Measurements from ENCODE around the gene ACTN4.

ACTN4 gene

GRCh38 chr19:38737921-38738737, 90.7 kb downstream of the ACTN4 start:
- DNase-seq (ENCODE audit: extremely low read depth, insufficient read length) = no peak
- no peaks in the 10 kb centered on the region for H3K27me3 ChIP-seq (replicated peaks; ENCODE audit: control insufficient read depth, insufficient read depth, low read length)
- TF ChIP-seq, protein P1, sequence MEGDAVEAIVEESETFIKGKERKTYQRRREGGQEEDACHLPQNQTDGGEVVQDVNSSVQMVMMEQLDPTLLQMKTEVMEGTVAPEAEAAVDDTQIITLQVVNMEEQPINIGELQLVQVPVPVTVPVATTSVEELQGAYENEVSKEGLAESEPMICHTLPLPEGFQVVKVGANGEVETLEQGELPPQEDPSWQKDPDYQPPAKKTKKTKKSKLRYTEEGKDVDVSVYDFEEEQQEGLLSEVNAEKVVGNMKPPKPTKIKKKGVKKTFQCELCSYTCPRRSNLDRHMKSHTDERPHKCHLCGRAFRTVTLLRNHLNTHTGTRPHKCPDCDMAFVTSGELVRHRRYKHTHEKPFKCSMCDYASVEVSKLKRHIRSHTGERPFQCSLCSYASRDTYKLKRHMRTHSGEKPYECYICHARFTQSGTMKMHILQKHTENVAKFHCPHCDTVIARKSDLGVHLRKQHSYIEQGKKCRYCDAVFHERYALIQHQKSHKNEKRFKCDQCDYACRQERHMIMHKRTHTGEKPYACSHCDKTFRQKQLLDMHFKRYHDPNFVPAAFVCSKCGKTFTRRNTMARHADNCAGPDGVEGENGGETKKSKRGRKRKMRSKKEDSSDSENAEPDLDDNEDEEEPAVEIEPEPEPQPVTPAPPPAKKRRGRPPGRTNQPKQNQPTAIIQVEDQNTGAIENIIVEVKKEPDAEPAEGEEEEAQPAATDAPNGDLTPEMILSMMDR (IDR thresholded peaks at IDR 0.05; ENCODE audit: insufficient read depth, low read length, poor library complexity, severe bottlenecking) = no peak
- no peaks in the 10 kb centered on the region for H3K36me3 ChIP-seq (ENCODE audit: control insufficient read depth, insufficient read depth, low read length)
- H3K4me3 ChIP-seq (replicated peaks; ENCODE audit: low read depth, low read length) = no peak overlapping the region

DNA sequence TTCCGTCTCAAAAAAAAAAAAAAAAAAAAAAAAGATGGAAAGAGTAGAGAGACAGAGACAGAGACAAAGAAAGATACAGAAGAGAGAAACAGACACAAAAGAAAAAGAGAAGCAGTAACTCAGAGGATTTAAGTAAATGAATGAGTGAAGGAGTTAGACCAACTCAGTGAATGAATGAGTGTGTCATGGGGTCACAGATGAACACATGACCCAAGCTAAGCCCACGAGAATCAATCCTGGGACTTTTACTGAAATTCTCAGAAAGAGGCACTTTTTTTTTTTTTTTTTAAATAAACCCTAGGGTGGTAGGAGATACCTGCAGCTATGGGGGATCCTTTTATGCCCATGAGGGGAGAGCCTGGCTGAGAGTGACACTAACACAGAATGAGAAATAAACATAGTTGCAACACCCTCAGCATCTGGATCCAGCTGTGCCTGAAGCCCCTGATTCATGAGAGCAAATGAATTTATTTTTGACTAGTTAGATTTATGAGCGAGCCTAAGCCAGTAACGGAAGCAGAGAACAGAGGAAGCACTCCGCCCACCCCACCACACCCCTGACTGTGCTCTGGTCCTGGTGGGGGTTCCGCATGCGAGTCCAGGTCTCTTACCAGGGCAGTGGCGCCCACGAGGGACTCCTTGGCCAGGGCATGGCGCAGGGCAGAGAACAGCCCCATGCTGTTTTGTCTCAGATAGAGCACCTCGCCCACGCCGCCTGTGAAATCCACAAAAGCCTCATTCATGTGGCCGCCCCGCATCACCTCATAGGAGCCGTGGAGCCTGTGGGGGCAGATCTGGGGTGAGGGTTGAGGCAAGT, 92.2 kb downstream of the ACTN4 start:
- no peak for DNase-seq (ENCODE audit: extremely low read depth, insufficient read length)
- Histone ChIP-seq H3K27me3 (replicated peaks; ENCODE audit: control insufficient read depth, insufficient read depth, low read length) (no peaks in the 10 kb centered on the region), H3K4me3 (replicated peaks; ENCODE audit: low read depth, low read length) (no peak overlapping the region), H3K36me3 (ENCODE audit: control insufficient read depth, insufficient read depth, low read length) (no peaks in the 10 kb centered on the region)
- TF ChIP-seq, protein P1 (IDR thresholded peaks at IDR 0.05; ENCODE audit: insufficient read depth, low read length, poor library complexity, severe bottlenecking) = no peak

GRCh38 chr19:38740257-38740592, 92.8 kb downstream of the ACTN4 start:
- Histone ChIP-seq H3K27me3 (replicated peaks; ENCODE audit: control insufficient read depth, insufficient read depth, low read length) (no peaks in the 10 kb centered on the region), H3K4me3 (replicated peaks; ENCODE audit: low read depth, low read length) (no peak overlapping the region), H3K36me3 (ENCODE audit: control insufficient read depth, insufficient read depth, low read length) (no peaks in the 10 kb centered on the region)
- DNase-seq (ENCODE audit: extremely low read depth, insufficient read length) = no peak
- TF ChIP-seq, protein P1 (IDR thresholded peaks at IDR 0.05; ENCODE audit: insufficient read depth, low read length, poor library complexity, severe bottlenecking) = no peak

DNA sequence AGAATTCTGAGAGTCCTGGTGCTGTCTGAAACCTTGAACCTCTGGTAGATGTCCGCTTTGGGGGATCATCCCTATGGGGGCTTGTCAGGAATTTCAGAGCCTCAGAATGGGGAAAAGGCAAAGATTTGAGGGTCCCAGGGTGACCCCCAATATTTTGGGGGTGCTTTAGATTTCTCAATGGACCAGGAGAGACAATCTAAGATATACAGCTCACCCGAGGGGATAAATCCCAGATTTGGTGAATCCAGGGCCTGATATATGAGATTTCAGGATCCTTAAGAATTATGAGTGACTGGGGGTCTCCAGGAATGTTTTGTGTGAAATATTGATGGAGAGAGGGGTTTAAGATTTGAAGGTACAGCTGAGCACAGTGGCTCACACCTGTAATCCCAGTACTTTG, 93.5 kb downstream of the ACTN4 start:
- no peak for DNase-seq (ENCODE audit: extremely low read depth, insufficient read length)

DNA sequence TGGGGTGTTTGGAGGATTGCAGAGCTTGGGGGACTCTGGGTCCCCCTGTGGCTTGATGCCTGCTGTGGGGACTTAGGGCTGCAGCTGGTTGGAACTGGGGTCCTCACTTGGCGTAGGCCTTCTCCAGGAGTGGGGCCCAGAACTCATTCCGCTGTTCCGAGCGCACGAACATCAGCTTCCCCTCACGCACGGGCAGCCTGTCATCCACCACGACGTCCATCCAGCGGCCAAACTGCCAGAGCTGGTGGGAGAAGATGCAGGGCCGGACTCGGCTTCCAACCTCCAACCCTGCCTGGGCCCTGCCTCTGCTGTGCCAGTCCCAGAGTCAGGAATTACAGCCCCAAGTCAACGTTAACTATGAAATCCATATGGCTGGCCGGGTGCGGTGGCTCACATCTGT, 94.2 kb downstream of the ACTN4 start:
- no peaks in the 10 kb centered on the region for H3K36me3 ChIP-seq (ENCODE audit: control insufficient read depth, insufficient read depth, low read length)
- H3K27me3 ChIP-seq (replicated peaks; ENCODE audit: control insufficient read depth, insufficient read depth, low read length) = no peaks in the 10 kb centered on the region
- H3K4me3 ChIP-seq (replicated peaks; ENCODE audit: low read depth, low read length) = no peak overlapping the region
- DNase-seq (ENCODE audit: extremely low read depth, insufficient read length) = no peak
- TF ChIP-seq, protein P1 (IDR thresholded peaks at IDR 0.05; ENCODE audit: insufficient read depth, low read length, poor library complexity, severe bottlenecking) = no peak

More for the DNA sequence above, 93.5 kb downstream of the ACTN4 start:
- TF ChIP-seq, protein P1 (IDR thresholded peaks at IDR 0.05; ENCODE audit: insufficient read depth, low read length, poor library complexity, severe bottlenecking) = no peak
- Histone ChIP-seq H3K27me3 (replicated peaks; ENCODE audit: control insufficient read depth, insufficient read depth, low read length) (no peaks in the 10 kb centered on the region), H3K36me3 (ENCODE audit: control insufficient read depth, insufficient read depth, low read length) (no peaks in the 10 kb centered on the region), H3K4me3 (replicated peaks; ENCODE audit: low read depth, low read length) (no peak overlapping the region)

Measured in GM06990 (cell line).